GM12878 (cell line): ENCODE results near the gene CHP2. TPM values are rescaled to one million over a fixed set of nuclear protein-coding genes. Genes with fewer than 3 reads are reported as not detected.

ENCODE experiments used
- ATAC-seq: fragments of 200-7000 bp; cut with Tn5 transposase; 3 replicates; pipeline ENCODE4 v1.9.1; 2020; ENCODE audit warnings: mild to moderate bottlenecking, moderate library complexity
- BruUV-seq: library from RNA; stranded (reverse); fragments of 400-500 nt; replicated peaks from 2 replicates; lab custom pipeline; 2021; lab: Mats Ljungman, UMichigan
- CTCF ChIA-PET: fragments of 300-600 bp; sonication (Branson Sonifier 250); formaldehyde crosslinking; extraction: SDS; loops from one replicate; lab custom pipeline; 2021; ENCODE audit warnings: inconsistent platforms; lab: Yijun Ruan, JAX
- POLR2A ChIA-PET: fragments of 350-600 bp; formaldehyde crosslinking; extraction: SDS; loops from one replicate; lab custom pipeline; 2021; ENCODE audit warnings: inconsistent platforms; lab: Charles Lee
- RAD21 ChIA-PET: fragments of 300-600 bp; sonication (Branson Sonifier 250); formaldehyde crosslinking; loops from one replicate; lab custom pipeline; 2023; ENCODE audit warnings: antibody characterized with exemption; ENCODE audit not compliant: unreplicated experiment; lab: Charles Lee
- SMC1A ChIA-PET: fragments of 300-600 bp; sonication (Branson Sonifier 250); formaldehyde crosslinking; loops from one replicate; lab custom pipeline; 2023; ENCODE audit not compliant: unreplicated experiment, uncharacterized antibody; lab: Charles Lee
- DNase-seq: peaks from one replicate; pipeline ENCODE4 v3.0.0-alpha.2; 2011; ENCODE audit warnings: low read depth, low spot score
- FAIRE-seq: peaks from 3 replicates; lab custom pipeline; 2011; peaks lifted over from hg19 to GRCh38; lab: Jason Lieb, UNC
- H2AFZ ChIP-seq: 2 replicates; pipeline ENCODE4 v1.6.0; 2011; ENCODE audit warnings: low read depth, low read length, control low read depth; ENCODE audit not compliant: control insufficient read depth
- H3K27ac ChIP-seq: 2 replicates; pipeline ENCODE4 v1.5.1; 2011; ENCODE audit warnings: control low read depth; ENCODE audit not compliant: control insufficient read depth, insufficient read depth
- H3K27me3 ChIP-seq, 2 experiments: replicated peaks in 1 of 2; 2 replicates each; pipeline versions ENCODE4 v1.6.0 to v1.6.1; 2011; ENCODE audit warnings: low read length in 1 of 2; ENCODE audit not compliant: control insufficient read depth in 2 of 2, insufficient read depth in 2 of 2
- H3K36me3 ChIP-seq, 2 experiments: 2 replicates each; pipeline ENCODE4 v1.5.1; 2011; ENCODE audit warnings: low read length in 1 of 2; ENCODE audit not compliant: control insufficient read depth in 2 of 2, insufficient read depth in 2 of 2
- H3K4me1 ChIP-seq: 2 replicates; pipeline ENCODE4 v1.6.1; 2011; ENCODE audit warnings: mild to moderate bottlenecking, low read length, moderate library complexity, mixed read lengths; ENCODE audit not compliant: control insufficient read depth, insufficient read depth
- H3K4me2 ChIP-seq: 2 replicates; pipeline ENCODE4 v1.6.0; 2011; ENCODE audit warnings: control low read depth; ENCODE audit not compliant: control insufficient read depth, insufficient read depth
- H3K4me3 ChIP-seq: fragments of 200-600 bp; sonication (generic); 2 replicates; pipeline ENCODE4 v1.5.1; 2016
- H3K79me2 ChIP-seq: 2 replicates; pipeline ENCODE4 v1.6.0; 2011; ENCODE audit warnings: low read length; ENCODE audit not compliant: control insufficient read depth, insufficient read depth
- H3K9ac ChIP-seq: 2 replicates; pipeline ENCODE4 v1.8.0; 2011; ENCODE audit warnings: low read length, control low read depth, mixed read lengths; ENCODE audit not compliant: control insufficient read depth, insufficient read depth
- H3K9me3 ChIP-seq: replicated peaks from 3 replicates; pipeline ENCODE4 v1.5.1; 2011; ENCODE audit warnings: mild to moderate bottlenecking, low read length; ENCODE audit not compliant: control insufficient read depth, insufficient read depth
- H4K20me1 ChIP-seq: 2 replicates; pipeline ENCODE4 v1.6.0; 2011; ENCODE audit not compliant: control insufficient read depth, insufficient read depth
- BCL11A ChIP-seq: IDR thresholded peaks from 2 replicates; pipeline ENCODE4 v1.6.1; 2011; ENCODE audit warnings: low read depth, low read length
- FOXM1 ChIP-seq: IDR thresholded peaks from 2 replicates; pipeline ENCODE4 v1.6.1; 2012; ENCODE audit warnings: low read depth, mild to moderate bottlenecking, inconsistent platforms, low read length, moderate library complexity
- GABPA ChIP-seq: IDR thresholded peaks from 2 replicates; pipeline ENCODE4 v1.6.1; 2014; ENCODE audit warnings: antibody characterized with exemption, low read depth, mild to moderate bottlenecking, inconsistent platforms
- NKRF ChIP-seq: fragments of 450-650 bp; conservative IDR thresholded peaks from 2 replicates; pipeline ENCODE4 v1.6.1; 2017; ENCODE audit warnings: mild to moderate bottlenecking, moderate library complexity
- RAD51 ChIP-seq: fragments of 450-650 bp; IDR thresholded peaks from 2 replicates; pipeline ENCODE4 v1.6.1; 2016; ENCODE audit warnings: moderate library complexity, mild to moderate bottlenecking, inconsistent platforms
- RELA ChIP-seq: fragments of 450-650 bp; IDR thresholded peaks from 2 replicates; pipeline ENCODE4 v1.8.0; 2014; ENCODE audit warnings: borderline replicate concordance; ENCODE audit not compliant: partially characterized antibody
- SMARCA5 ChIP-seq: fragments of 450-650 bp; IDR thresholded peaks from 2 replicates; pipeline ENCODE4 v1.6.1; 2017; ENCODE audit warnings: mild to moderate bottlenecking
- TARDBP ChIP-seq: IDR thresholded peaks from 2 replicates; pipeline ENCODE4 v1.6.1; 2016; ENCODE audit warnings: borderline replicate concordance
- WGBS: methylation state at CpG from one replicate; pipeline ENCODE4 v1.1.6; 2016; ENCODE audit warnings: low lambda C conversion rate; ENCODE audit not compliant: insufficient replicate concordance, insufficient coverage; ENCODE audit errors: missing lambda C conversion rate; 5-methylcytosine and 5-hydroxymethylcytosine counted together
- in situ Hi-C: fragments of 300-500 bp; cut with MboI; formaldehyde crosslinking; loops from 9 replicates; pipeline ENCODE4 v1.14.3; 2018; ENCODE audit warnings: mixed read lengths
- intact Hi-C: fragments of 100-400 bp; cut with micrococcal nuclease; formaldehyde crosslinking; loops from one replicate; pipeline ENCODE4 v1.14.2; 2022; ENCODE audit not compliant: unreplicated experiment
- polyA plus RNA-seq, 11 experiments: library from polyadenylated mRNA; depleted of rRNA in 4 of 11; unstranded in 6 of 11; stranded (reverse) in 5 of 11; fragments of >200 nt; fragmentation: Nextera tagmentation in 4 of 11; fragmentation: Illumina TruSeq in 1 of 11; extraction: Ambion mirVana in 4 of 11; extraction: Trizol in 1 of 11; gene quantifications; 1 replicate in 1 of 11; 2 replicates in 10 of 11; pipeline versions ENCODE4 v1.2.1 to v1.2.3, GENCODE V29; 2011 to 2016; ENCODE audit warnings: inconsistent platforms in 2 of 11, missing spikeins in 2 of 11, low read depth in 1 of 11
- total RNA-seq, 4 experiments: library from RNA; depleted of rRNA in 3 of 4; stranded (reverse); fragments of >200 nt in 3 of 4; fragmentation: Illumina TruSeq in 1 of 4; extraction: Trizol in 1 of 4; gene quantifications; 2 replicates each; pipeline versions ENCODE4 v1.2.1 to v1.2.3, GENCODE V29; 2013 to 2021

CHP2 gene
- total and polyA plus RNA-seq, 10 of the 15 experiments (the other 5 are each of a cell fraction or from before 2014, with no cell fraction given), result not detected

DNA sequence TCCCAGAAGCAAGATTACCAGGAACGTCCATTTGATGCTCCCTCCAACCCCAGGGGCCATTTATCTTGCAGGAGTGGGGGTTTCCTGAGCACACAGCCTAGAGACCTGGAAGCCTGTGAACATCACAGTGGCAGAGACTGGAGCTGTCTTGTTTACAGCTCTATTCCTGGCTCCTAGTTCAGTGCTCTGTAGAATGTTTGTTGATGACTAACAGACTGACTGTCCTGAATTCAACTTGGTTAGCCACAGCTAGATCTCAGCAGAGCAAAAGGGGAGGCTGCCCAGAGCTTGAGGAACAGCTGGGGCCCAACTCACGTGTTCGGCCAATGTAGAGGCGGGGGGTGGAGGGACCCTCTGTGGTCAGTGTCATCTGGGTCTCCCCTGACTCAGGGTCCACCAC is 48.4 kb upstream of the CHP2 start:
- H3K9me3 ChIP-seq, result peaks cover 14% of the 10 kb centered on the region; the same call in 2 of the 3 replicates
- DNase-seq, result no peak
- H4K20me1 ChIP-seq, result no peaks in the 10 kb centered on the region
- ChIA-PET POLR2A (interaction anchor here (0.6 kb wide), 1 partner anchor 123 kb away, joined by 3 read pairs; no protein-coding TSS in a partner anchor), RAD21 (no interaction called here), SMC1A (no interaction called here), CTCF (no interaction called here)
- intact Hi-C loops, result no loop called here
- no peak overlapping the region for H3K4me2 ChIP-seq
- H3K27ac ChIP-seq, result no peak overlapping the region
- H3K36me3 ChIP-seq, result no peaks in the 10 kb centered on the region
- WGBS, result 24% methylated on average over 4 of the region's 4 CpGs
- no peak for FAIRE-seq
- in situ Hi-C loops, result no loop called here
- no peaks in the 10 kb centered on the region for H3K4me1 ChIP-seq
- no peaks in the 10 kb centered on the region for H3K27me3 ChIP-seq
- H3K4me3 ChIP-seq, result no peak overlapping the region
- H3K79me2 ChIP-seq, result no peaks in the 10 kb centered on the region
- BruUV-seq, result no TSS peak
- no peak for ATAC-seq
- no peak overlapping the region for H3K9ac ChIP-seq
- TF ChIP-seq GABPA (no peak), SMARCA5 (no peak), FOXM1 (no peak), RAD51 (no peak), RELA (no peak), BCL11A (no peak), TARDBP (no peak), NKRF (no peak)
- TF ChIP-seq, all 136 proteins: peak for 0
- no peak overlapping the region for H2AFZ ChIP-seq
